ENCODE results near the gene MEGF8.
"Not testable (repeated sequence)": the region's sequence is repeated elsewhere in the genome, so short reads cannot be mapped to it uniquely, and the experiment has no call there.

The MEGF8 gene

DNA sequence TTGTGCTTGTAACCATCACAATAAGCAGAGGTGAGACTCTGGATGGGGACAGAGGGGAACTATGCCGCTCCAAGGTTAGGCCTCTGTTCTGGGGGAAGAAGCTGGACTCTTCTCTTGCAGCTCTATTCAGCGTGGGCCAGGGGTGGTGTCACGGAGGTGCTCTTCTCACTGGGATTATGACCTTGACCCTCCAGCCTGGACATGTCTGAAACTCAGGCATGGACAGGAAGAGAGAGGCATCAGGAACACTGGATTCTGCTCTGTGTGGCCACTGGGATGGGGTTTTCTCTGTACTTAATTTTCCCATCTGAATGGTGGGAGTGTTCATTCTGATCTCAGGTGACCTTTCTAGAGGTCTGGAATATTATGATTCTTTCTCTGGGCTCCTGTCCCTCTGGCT, 7.6 kb downstream of the MEGF8 start:
- ATAC-seq, result no peak
- DNase-seq, result no peak

DNA sequence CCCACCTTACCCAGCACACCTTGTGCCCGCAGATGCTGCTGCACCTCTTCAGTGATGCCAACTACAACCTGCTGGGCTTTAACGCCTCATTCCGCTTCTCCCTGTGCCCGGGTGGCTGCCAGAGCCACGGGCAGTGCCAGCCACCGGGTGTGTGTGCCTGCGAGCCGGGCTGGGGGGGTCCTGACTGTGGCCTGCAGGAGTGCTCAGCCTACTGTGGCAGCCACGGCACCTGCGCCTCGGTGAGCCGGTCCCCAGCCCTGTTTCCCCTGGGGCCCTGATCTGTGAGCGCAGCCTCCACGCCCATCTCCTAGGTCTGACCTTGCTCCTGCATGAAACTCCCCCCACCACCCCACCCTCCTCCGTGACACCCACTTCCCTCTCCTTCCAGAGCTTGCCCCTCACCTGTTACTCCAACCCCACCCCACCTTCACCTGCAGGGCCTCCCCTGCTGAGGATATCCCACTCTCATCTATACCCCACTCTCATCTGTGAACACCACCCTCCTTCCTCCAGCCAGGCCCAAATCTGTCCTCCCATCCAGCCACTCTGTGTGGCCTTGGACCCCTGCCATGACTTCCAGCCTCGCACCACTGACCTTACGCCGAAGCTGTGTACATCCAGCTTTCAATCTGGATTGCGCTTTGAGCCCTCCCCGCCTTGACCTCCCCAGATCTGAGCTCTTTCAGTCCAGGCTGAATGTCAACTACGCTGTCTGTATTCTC, 8.7 kb downstream of the MEGF8 start:
- ATAC-seq (peak; percentile 10), DNase-seq (no peak)

DNA sequence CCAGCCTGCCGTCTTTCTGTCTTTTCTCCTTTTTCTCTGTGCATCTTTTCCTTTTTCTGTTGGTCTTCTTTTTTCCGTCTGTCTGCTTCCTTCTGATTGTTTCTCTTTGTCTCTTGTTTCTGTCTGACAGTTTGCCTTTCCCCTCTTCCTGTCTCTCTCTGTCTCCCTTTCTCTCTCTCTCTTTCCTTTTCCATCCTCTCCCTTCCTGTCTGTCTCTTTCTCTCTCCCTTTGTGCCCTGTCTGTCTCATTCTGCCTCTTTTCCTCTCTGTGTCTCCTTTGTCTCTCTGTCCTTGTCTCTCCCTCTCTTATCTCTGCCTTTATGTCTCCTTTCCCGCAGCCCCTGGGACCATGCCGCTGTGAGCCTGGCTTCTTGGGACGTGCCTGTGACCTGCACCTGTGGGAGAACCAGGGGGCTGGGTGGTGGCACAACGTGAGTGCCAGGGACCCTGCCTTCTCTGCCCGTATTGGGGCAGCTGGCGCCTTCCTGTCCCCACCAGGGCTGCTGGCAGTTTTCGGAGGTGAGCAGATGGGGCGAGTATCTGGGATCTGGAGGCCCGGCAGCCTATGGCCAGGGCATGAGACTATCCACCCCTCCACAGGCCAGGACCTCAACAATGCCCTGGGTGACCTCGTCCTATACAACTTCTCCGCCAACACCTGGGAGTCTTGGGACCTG, 9.4 kb downstream of the MEGF8 start:
- ATAC-seq (no peak), DNase-seq (no peak)

DNA sequence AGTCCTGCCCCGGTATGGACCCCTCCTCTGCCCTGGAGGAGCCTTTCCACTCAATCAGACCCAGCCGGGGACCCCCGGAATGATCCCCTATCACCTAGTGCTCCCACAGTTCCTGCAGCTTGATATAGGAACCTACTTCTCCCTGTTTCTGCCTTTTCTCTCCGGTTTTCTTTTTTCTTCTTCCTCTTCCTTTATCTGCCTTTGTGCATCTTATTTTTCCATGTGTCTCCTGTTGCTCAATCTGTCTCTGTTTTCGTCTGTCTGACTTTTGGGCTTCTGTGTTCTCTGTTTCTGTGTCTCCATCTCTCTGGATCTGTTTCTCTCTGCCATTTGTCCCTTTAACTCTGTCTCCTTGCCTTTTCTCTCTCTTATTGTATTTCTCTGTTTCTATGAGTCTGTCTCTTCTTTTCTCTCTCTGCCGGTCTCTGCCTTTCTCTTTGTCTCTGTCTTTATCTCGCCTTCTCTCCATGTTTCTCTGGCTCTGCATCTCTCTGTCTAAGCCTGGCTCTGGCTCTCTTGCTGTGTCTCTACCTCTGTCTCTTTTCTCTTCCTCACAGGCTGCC, 10.0 kb downstream of the MEGF8 start:
- ATAC-seq, result no peak
- no peak for DNase-seq

DNA sequence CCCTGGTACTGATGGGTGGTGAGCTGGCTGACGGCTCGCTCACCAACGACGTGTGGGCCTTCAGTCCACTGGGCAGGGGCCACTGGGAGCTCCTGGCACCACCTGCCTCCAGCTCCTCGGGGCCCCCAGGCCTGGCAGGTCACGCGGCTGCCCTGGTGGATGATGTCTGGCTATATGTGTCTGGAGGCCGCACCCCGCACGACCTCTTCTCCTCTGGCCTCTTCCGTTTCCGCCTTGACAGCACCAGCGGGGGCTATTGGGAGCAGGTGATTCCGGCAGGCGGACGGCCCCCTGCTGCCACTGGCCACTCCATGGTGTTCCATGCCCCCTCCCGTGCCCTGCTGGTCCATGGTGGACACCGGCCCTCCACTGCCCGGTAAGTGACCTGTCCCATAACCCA, 10.5 kb downstream of the MEGF8 start:
- no peak for DNase-seq
- ATAC-seq, result no peak

DNA sequence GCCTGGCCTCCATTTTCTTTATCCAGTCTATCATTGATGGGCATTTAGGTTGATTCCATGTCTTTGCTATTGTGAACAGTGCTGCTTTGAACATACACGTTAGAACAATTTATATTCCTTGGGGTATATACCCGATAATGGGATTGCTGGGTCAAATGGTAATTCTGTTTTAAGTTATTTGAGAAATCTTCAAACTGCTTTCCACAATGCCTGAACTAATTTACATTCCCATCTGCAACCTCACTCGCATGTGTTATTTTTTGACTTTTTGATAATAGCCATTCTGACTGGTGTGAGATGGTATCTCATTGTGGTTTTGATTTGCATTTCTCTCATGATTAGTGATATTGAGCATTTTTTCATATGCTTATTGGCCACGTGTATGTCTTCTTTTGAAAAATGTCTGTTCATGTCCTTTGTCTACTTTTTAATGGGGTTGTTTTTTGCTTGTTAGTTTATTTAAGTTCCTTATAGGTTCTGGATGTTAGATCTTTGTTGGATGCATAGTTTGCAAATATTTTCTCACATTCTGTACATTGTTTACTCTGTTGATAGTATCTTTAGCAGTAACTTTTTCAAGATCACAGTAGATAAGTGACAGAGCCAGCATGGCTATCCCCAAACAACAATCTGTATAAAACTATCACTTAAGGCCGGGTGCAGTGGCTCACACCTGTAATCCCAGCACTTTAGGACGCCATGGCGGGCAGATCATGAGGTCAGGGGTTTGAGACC, 13.9 kb downstream of the MEGF8 start:
- not testable (repeated sequence) for DNase-seq, ATAC-seq

DNA sequence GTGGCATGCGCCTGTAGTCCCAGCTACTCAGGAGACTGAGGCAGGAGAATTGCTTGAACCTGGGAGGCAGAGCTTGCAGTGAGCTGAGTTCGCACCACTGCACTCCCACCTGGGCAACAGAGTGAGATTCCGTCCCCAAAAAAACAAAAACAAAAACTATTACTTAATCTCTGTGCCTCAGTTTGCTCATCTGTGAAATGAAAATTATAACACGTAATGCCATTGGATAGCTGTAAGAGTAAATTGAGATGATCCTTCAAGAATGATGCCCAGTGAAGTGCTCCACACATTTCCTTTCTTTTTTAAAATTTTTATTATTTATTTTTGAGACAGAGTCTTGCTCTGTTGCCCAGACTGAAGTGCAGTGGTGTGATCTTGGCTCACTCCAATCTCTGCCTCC, 14.5 kb downstream of the MEGF8 start:
- ATAC-seq, DNase-seq: not testable (repeated sequence)

DNA sequence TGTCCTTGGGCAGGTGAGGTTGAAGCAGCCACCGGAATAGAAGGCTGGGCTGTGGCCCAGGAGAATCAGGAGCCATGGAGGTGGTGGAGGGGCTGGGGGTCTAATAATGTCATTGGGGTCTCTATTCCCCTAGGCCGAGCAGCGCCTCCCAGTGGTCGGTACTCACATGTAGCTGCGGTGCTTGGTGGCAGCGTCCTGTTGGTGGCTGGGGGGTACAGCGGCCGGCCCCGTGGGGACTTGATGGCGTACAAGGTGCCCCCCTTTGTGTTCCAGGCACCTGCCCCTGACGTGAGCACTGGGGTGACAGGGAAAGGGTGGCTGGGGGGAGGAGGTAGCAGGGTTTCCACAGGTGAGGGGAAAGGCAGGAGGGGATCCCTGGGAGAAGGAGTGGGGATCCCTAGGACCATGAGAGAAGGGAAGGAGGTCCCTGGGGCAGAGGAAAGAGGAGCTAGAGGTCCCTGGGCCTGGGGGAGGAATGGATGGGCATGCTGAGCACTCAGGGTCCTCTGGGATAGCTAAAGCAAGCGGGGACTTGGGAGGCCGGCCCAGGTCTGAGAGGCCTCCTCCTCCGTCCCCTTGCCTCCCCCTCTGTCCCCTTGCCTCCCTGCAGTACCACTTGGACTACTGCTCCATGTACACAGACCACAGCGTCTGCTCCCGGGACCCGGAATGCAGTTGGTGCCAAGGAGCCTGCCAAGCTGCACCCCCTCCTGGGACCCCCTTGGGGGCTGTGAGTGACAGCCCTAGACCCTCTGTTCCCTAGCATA, 18.1 kb downstream of the MEGF8 start:
- DNase-seq (no peak), ATAC-seq (no peak)

DNA sequence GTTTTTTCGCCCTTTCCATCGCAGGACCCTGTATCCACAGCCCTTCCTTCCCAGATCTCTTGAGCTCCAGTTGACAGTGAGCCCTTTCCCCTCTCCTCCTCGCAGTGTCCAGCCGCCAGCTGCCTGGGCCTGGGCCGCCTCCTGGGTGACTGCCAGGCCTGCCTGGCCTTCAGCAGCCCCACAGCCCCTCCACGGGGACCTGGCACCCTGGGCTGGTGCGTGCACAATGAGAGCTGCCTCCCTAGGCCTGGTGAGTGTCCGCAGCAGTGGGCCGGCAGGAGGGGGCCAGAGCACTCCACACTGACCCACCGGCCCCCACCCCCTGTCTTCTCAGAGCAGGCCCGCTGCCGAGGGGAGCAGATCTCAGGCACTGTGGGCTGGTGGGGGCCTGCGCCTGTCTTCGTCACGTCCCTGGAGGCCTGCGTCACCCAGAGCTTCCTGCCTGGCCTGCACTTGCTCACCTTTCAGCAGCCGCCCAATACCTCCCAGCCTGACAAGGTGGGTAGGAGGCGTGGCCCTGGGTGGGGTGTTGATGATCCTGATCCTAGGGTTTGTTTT, 19.0 kb downstream of the MEGF8 start:
- no peak for ATAC-seq
- no peak for DNase-seq

DNA sequence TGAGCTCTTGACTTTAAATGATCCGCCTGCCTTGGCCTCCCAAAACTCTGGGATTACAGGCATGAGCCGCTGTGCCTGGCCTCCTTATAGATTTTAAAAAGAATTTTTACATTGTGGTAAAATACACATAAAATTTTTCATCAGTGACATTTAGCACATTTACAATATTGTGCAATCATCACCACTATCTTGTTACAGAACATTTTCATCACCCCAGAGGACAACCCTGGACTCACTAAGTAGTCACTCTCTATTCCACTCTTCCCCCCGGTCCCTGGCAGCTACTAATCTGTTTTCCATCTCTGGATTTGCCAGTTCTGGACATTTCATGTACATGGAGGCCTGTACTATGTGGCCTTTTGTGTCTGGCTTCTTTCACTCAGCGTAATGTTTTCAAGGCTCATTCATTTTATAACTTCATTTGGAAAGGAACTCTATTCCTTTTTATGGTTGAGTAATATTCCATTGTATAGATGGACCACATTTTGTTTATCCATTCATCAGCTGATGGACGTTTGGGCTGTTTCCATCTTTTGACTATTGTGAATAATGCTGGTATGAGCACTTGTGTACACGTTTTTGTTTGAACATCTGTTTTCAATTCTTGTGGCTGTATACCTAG, 19.9 kb downstream of the MEGF8 start:
- DNase-seq (no peak), ATAC-seq (no peak)

DNA sequence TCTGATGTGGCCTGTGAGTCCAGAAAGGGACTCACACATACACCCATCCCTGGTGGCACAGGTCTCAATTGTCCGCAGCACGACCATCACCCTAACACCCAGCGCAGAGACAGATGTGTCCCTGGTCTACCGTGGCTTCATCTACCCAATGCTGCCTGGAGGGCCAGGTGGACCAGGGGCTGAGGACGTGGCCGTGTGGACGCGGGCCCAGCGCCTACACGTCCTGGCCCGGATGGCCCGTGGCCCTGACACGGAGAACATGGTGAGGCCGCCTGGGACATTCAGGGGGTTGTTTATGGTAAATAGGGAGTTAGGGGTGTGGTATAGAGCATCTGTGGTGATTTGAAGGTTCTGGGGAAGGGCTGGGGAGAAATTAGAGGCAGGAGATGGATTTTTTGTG, 22.8 kb downstream of the MEGF8 start:
- ATAC-seq, result no peak
- DNase-seq, result no peak

DNA sequence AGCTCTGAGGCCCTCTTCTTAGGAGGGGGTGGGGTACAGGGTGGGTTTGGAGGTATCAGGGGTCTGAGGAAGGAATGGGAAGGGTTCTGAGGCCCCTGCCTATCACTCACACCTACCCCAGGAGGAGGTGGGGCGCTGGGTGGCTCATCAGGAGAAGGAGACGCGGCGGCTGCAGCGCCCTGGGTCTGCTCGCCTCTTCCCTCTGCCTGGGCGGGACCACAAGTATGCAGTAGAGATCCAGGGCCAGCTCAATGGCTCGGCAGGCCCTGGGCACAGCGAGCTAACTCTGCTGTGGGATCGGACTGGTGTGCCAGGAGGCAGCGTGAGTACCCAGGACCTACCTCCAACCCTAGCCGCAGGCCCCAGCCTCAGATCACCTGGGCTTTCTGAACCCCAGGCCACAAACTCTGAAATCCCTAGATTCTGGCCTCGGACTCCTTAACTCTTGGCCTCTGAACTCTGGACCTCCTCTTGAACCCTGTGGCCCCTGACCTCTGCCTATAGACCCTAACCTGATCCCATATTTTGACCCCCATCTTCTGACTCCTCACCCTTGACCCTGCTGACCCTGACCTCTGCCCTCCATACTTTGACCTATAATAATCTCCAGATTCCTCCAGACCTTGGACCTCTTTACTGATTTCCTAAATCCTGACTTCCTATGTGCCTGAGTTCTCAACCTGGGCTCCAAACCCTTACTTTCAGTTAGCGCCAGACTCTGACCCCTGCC, 24.1 kb downstream of the MEGF8 start:
- no peak for ATAC-seq
- DNase-seq, result no peak

DNA sequence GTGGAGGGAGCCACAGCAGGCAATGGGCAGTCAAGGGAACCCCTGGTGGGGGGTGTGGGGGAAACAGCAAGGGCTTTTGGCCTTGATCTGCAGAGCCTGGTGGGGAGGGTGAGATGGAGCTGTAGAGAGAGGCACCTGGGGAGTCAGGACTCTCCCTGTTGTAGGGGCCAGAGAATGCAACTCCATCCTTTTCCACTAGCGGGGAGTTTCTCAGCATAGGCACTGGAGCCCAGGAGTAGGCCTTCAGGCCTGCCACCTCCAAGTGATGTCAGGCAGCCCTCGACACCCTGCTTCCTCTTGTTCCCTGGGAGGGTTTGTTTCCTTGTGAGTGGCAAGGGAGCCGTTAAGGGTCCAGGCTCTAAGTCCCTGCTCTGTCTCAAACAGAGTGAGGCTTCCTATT, 25.0 kb downstream of the MEGF8 start:
- ATAC-seq (no peak), DNase-seq (no peak)

DNA sequence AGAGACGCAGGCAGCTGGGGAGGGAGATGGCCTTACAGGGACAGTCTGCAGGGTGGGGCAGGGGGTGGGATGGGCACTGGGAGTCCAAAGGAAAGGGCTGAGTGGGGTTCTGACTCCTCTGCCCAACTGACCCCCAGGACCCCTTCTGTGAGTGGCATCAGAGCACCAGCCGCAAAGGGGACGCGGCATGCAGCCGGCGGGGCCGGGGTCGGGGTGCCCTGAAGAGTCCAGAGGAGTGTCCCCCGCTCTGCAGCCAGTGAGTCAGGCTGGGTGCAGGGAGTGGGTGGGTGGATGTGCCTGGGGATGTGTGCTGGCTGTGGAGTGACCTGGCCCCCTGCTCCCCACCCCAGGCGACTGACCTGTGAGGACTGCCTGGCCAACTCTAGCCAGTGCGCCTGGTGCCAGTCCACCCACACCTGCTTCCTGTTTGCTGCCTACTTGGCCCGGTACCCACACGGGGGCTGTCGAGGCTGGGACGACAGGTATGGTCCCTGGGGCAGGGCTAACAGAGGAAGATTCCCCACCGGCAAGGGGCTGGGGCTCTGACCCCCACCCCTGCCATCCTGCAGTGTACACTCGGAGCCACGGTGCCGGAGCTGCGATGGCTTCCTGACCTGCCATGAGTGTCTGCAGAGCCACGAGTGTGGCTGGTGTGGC, 25.8 kb downstream of the MEGF8 start:
- ATAC-seq (no peak), DNase-seq (no peak)

DNA sequence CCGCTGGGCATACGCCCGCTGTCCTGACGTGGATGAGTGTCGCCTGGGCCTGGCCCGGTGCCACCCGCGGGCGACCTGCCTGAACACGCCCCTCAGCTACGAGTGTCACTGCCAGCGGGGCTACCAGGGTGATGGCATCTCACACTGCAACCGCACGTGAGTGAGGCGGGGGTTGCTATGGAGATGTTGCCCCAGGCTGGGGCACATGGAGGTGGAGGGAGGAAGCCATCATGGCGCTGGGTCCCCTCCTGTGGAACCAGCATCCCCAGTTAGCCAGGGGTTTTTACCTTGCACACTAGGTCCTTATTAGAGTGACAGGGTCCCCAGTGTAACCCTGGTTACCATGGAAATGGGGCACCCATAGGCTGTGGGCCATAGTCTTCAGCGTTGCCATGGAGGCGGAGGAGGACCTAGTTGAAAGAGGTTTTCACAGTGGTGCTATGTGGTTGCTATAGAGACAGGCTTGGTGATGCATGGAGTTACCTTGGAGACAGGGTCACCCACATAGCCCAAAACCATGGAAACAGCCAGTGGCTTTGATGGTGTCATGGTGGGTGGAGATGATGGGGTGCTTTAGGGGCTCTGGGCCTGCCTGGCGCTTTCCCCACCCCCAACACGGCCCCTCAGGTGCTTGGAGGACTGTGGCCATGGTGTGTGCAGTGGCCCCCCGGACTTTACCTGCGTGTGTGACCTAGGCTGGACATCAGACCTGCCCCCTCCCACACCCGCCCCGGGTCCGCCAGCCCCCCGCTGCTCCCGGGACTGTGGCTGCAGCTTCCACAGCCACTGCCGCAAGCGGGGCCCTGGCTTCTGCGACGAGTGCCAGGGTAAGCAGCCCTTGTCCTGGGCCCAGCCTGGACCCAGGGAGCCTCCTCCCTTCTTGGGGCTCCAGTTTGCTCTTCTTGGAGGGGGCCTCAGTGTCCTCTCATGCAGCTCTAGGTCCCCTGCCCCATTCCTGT, 27.1 kb downstream of the MEGF8 start:
- ATAC-seq, result peak; percentile 82
- peak; percentile 21 for DNase-seq

DNA sequence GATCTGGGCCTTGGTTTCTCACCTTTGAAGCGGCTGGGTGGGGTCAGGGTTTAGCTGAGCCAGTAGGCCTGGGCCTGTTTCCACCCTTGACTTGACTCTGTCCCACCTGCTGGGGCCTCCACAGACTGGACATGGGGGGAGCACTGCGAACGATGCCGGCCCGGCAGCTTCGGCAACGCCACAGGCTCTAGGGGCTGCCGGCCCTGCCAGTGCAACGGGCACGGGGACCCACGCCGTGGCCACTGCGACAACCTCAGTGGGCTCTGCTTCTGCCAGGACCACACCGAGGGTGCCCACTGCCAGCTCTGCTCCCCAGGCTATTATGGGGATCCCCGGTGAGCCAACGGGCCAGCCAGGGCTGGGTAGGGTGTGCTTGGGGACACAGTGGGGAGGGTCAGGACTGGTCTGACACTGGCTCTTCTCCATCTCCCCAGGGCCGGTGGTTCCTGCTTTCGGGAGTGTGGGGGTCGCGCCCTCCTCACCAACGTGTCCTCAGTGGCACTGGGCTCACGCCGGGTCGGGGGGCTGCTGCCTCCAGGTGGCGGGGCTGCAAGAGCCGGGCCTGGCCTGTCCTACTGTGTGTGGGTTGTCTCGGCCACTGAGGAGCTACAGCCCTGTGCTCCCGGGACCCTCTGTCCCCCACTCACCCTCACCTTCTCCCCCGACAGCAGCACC, 28.0 kb downstream of the MEGF8 start:
- ATAC-seq (no peak), DNase-seq (no peak)

DNA sequence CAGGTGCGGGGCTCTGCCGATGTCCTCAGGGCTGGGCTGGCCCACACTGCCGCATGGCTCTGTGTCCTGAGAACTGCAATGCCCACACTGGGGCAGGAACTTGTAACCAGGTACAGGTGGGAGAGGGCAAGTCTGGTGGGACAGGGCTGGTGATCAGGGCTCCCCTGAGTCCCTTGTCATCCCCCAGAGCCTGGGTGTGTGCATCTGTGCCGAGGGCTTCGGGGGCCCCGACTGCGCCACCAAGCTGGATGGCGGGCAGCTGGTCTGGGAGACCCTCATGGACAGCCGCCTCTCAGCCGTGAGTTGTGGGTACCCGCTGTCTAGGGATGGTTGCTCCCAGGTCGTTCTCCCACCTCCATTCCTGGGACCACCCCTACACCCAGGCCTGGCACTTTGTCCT, 30.5 kb downstream of the MEGF8 start:
- no peak for ATAC-seq
- no peak for DNase-seq

DNA sequence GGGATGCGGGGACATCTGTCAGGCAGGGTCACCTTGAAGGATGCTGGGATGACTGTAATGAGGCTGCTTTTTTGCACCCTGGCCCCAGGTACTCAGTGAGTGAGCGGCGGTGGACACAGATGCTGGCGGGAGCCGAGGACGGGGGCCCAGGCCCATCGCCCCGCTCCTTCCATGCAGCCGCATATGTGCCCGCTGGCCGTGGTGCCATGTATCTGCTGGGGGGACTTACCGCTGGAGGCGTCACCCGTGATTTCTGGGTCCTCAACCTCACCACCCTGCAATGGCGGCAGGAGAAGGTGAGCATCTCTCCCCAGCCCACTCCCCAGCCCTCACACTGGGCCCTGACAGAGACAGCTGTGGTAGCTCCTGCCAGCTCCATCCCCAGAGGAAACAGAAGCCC, 31.3 kb downstream of the MEGF8 start:
- DNase-seq, result no peak

More for the DNA sequence above, 31.3 kb downstream of the MEGF8 start:
- ATAC-seq, result no peak
